GM21526 (cell line): ENCODE results near the gene WDR31.
"Not testable (repeated sequence)": the region's sequence is repeated elsewhere in the genome, so short reads cannot be mapped to it uniquely, and the experiment has no call there.

Experiments used
- ATAC-seq: cut with Tn5 transposase; IDR thresholded peaks from one replicate; pipeline ENCODE4 v1.9.1; 2021; ENCODE audit warnings: moderate library complexity; ENCODE audit not compliant: unreplicated experiment, low FRiP score

Gene WDR31

GRCh38 chr9:113368982-113369854 is 29.1 kb upstream of the WDR31 start:
- no peak for ATAC-seq

DNA sequence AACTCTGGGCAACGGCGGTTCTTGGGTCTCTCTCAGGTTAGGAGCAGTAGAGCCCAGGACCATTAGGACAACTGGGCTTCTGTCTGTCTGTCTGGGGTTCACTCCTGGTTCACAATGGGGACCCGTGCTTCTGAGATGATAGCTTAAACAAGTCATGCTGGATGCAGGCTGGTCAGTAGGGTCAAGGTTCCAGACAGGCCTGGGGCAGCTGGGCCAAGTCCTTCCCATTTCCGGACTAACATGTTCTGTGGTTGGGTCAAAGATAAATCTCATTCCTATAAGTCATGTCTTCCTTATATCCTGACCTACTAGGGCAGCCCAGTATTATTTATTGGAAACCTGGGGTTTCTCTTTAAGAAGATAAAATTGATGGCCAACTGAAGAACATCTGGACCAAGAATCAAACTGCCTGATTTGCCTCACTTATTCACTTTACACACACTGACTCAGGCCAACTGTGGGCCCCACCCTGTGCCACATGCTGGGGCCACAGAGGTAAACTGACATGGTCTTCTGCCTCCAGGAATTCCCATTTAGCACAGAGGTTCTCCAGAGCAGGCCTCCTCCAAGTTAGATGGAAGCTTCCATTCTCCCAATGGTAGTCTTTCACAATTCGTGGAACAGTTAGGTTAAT is 28.4 kb upstream of the WDR31 start:
- no peak for ATAC-seq

DNA sequence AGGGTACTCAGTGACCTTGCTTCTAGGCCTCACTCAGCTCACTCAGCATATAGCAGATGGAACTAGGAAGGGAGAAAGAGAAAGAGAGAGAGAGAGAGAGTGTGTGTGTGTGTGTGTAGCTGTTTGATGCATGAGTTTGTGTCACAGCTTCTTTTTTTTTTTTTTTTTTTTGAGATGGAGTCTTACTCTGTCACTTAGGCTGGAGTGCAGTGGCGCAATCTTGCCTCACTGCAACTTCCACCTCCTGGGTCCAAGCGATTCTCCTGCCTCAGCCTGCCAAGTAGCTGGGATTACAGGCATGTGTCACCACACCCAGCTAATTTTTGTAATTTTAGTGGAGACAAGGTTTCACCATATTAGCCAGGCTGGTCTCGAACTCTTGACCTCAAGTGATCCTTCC is 25.6 kb upstream of the WDR31 start:
- ATAC-seq: not testable (repeated sequence)

DNA sequence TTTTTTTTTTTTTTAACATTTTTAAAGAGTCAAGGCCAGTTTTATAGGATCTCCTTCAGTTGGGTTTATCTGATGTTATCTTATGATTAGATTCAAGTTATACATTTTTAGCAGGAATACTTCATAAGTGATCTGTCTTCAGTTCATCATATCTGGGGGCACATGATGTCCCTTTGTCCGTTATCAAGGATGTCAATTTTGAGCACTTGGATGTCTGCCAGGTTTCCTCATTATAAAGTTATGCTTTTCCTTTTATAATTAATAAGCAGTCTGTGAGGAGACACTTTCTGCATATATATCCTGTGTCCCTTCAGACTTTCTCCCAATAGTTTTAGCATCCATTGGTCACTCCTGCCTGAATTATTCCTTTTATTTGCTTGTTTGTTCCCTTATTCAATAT is 24.9 kb upstream of the WDR31 start:
- ATAC-seq: no peak

GRCh38 chr9:113363336-113363735 is 23.3 kb upstream of the WDR31 start:
- ATAC-seq: no peak

GRCh38 chr9:113361304-113362018 is 21.4 kb upstream of the WDR31 start:
- ATAC-seq: no peak

DNA sequence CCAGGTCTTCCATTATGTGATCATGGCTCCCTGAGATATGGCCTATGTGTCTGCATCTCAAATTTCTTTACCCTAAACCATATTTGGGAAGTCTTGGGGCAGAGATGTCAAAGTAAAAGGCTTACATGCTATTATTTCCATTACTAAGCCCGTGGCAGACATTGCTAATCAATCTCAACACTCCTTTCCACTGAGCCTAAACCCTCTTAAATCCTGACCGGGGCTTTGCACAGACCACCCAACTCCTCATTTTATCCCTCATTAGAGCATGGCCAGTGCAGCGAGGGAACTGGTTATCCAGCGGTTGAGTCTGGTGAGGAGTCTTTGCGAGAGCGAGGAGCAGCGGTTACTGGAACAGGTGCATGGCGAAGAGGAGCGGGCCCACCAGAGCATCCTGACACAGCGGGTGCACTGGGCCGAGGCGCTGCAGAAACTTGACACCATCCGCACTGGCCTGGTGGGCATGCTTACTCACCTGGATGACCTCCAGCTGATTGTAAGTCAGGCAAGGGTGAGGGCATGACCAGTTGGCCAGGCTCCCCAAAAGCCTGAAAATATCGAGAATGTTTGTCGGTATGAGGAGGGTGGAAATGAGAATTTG is 20.3 kb upstream of the WDR31 start:
- no peak for ATAC-seq

DNA sequence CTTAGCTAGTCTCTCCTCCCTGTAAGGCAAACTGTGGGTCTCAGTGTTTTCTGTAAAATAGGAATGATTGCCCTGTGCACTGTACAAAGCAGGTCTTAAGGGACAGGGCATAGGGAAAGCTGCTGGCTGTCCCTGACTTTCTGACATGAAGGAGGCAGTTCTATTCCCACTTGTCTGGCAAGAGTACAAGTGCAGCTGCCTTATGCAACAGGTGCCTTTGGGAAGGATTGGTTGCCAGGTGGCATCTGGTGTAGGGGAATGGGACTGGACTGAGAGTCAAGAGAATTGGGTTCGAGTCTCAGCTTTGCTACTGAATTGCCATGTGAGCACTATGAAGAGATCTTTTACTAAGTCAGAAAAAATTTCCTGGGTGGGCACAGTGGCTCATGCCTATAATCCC is 19.3 kb upstream of the WDR31 start:
- ATAC-seq: no peak

GRCh38 chr9:113356686-113357292 is 16.7 kb upstream of the WDR31 start:
- ATAC-seq: no peak

DNA sequence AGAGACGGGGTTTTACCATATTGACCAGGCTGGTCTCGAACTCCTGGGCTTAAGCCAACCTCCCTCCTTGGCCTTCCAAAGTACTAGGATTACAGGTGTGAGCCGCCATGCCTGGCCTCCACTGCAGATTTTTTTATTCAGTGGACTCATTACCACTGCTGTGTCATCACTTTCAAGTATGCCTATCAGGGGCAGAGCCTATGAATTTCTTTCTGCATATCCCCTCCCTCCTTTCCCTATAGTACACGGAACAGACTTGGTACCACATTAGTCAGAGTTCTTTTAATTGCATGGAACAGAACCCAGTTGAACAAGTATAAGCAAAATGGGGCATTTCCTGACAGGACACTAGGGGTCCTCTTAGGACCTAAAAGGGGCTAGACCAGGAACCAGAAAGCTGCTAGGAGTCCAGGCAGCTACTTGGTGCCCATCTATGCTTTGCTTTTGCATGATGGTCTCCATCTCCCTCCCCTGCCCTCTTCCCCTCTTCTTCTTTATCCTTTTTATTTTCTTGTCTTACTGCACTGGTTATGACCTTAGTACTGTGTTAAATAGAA is 15.0 kb upstream of the WDR31 start:
- ATAC-seq: no peak

DNA sequence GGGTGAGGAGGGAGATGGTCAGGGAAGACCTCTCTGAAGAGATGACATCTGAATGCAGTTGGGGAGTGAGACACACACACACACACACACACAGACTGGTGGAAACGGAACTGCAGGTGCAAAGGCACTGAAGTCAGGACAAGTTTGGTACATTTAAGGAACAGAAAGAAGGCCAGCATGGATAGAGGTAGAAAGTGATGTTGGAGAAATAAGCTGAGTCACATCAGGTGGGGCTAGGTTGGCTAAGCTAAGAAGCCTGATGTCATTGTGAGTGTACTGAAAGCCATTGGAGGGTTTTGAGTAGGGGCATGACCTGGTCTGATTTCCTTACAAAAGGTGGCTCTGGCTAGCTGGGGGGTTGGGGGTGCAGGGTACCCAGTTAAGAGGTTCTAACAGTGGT is 12.3 kb upstream of the WDR31 start:
- ATAC-seq: no peak

GRCh38 chr9:113352006-113352405 is 11.9 kb upstream of the WDR31 start:
- no peak for ATAC-seq

- ATAC-seq: no peak
Measured at GRCh38 chr9:113350937-113351336, 10.9 kb upstream of the WDR31 start.

DNA sequence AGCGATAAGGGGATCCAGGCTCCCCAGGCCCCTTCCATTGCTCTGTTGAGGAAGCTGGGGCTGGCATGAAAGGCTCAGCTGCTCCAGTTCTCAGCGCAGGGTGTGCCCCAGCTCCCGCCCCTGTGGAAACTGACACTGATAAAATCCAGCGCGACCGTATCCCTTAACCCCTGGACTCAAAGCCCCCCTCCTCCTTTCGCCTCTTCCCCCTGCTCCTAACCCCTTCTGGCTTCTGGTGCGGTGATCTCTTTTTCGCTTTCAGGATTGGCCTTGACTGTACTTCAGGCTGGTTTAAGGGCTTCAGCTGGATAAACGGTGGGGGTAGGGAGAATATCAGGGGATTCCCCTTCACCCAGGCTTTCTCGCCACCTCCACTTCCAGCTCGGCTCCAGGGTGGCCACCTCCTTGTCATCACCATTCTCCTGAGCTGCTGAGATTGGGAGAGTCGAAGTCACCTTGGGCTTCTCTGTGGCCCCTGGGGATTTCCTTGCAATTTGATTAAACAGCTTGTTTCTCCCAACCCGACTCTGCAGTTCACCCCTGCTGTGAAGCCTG is 10.1 kb upstream of the WDR31 start:
- ATAC-seq: no peak

DNA sequence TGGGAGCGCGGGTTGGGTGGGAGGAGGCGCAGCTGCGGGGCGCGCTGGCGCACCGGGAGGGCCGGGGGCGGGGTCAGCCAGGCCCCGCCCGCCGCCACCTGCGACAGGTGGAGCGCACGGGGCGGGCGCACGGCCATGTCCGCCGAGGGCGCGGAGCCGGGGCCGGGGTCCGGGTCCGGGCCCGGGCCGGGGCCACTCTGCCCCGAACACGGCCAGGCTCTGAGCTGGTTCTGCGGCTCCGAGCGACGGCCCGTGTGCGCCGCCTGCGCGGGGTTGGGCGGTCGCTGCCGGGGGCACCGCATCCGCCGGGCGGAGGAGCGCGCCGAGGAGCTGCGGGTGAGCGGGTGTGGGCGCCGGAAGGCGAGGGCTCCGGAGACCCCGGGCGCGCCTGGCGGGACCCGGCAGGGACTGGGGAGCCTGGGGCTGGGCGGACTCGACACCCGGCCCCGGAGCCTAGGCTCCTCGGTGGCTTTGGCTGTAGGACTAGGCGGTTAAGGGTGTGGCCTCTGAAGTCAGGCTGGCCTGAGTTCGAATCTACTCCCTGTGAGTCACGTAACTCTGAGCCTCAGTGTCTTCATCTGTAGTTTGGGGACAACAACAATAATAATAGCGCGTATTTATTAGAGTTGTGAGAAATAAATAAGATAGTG is 9.5 kb upstream of the WDR31 start, which contains the start of gene BSPRY:
BSPRY (plus strand) TSS at position 97 of the 650 bp plus-strand sequence; CDS start at position 136, 39 bp downstream.
- ATAC-seq: peak; percentile 45

DNA sequence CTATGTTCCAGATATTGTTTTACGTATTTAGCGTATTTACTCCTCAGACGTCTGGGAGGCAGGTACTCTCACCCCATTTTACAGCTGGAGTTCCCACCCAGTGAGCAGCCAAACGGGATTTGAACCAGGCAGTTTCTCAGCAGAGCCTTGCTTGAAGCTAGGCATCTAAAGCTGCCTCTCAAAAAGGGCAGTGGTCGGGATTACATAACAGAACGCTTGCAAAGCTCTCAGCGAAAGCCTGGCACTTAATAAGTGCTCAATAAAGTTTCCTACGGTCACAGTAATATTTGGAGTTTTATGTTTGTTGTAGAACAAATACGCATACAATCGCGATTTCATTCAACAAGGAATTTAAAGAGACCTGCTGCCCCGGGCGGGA is 9.0 kb upstream of the WDR31 start:
- ATAC-seq: no peak

DNA sequence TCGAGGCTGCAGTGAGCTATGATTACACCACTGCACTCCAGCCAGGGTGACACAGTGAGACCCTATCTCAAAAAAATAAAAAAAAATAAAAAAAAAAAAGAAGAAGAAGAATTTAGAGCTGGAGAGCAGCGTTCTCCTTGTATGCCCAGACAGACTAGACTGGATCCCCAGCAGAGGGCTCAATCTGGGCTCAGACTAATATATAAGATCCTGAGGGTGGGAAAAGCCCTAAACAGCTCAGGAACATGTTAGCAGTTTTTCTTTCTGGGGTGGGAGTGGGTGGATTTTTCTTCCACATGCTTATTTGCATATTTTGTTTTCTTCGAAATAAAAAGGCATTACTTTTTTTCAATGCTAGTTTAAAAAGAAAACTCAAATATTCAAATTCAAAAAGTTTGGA is 8.4 kb upstream of the WDR31 start:
- no peak for ATAC-seq

GRCh38 chr9:113345671-113346070 is 5.6 kb upstream of the WDR31 start:
- no peak for ATAC-seq

DNA sequence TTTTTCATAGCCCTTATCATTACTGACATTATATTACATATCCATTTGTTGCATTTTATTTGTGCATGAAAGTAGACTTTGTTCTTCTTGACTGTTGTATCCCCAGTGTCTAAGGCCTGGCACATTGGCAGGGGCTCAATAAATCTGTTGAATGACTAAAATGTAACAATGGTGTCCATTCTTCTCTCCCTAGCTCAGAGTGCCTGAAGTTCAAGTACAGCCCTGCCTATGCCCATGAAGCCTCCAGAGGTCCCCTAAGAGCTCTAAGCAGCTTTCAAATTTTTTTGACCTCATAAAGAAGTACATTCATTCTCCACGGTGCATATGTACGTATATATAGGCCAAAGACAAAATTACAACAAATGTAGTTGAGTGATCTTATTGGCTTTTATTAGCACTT is 5.1 kb upstream of the WDR31 start:
- no peak for ATAC-seq
